Body of pancreas (tissue), 4 donors: ENCODE measurements around the gene ZKSCAN7. TPM values are rescaled to one million over a fixed set of nuclear protein-coding genes. Genes with fewer than 3 reads are reported as not detected.
"Not testable (repeated sequence)": the region's sequence is repeated elsewhere in the genome, so short reads cannot be mapped to it uniquely, and the experiment has no call there.

Experiments used
- ATAC-seq: fragments of 150-250 bp; one replicate; pipeline ENCODE4 v1.9.1; 2016
- DNase-seq, 4 donors: peaks; one replicate each; pipeline ENCODE4 v3.0.0-alpha.2; 2019
- H3K27ac ChIP-seq, 4 donors: fragments of 200-600 bp; sonication (generic); 1 replicate in 3 of 4; 2 replicates in 1 of 4; pipeline versions ENCODE4 v1.5.1 to v1.6.1; 2016 to 2019; ENCODE audit warnings: mild to moderate bottlenecking in 1 of 4, mixed read lengths in 1 of 4, moderate library complexity in 1 of 4
- H3K27me3 ChIP-seq, 2 donors: fragments of 200-600 bp; sonication (generic); one replicate each; pipeline ENCODE4 v1.6.0; 2016; ENCODE audit warnings: mild to moderate bottlenecking in 1 of 2
- H3K36me3 ChIP-seq, 2 donors: fragments of 200-600 bp; sonication (generic); replicated peaks in 1 of 2; 2 replicates each; pipeline ENCODE4 v1.5.1; 2016; ENCODE audit warnings: low read depth in 2 of 2; ENCODE audit not compliant: insufficient read depth in 1 of 2
- H3K4me1 ChIP-seq: fragments of 200-600 bp; sonication (generic); one replicate; pipeline ENCODE4 v1.6.0; 2016
- H3K4me3 ChIP-seq, 2 donors: fragments of 200-600 bp; sonication (generic); 1 replicate in 1 of 2; 2 replicates in 1 of 2; pipeline ENCODE4 v1.5.1; 2016 to 2019
- H3K9me3 ChIP-seq, 3 donors: fragments of 200-600 bp; sonication (generic); 1 replicate in 2 of 3; 2 replicates in 1 of 3; pipeline ENCODE4 v1.5.1; 2016
- POLR2A ChIP-seq, 3 donors: fragments of 450-650 bp; IDR thresholded peaks; one replicate each; pipeline ENCODE4 v1.6.1; 2016; ENCODE audit warnings: antibody characterized with exemption in 3 of 3, mild to moderate bottlenecking in 2 of 3
- WGBS, 2 donors: methylation state at CpG; one replicate each; pipeline ENCODE4 v1.1.5; 2017; 5-methylcytosine and 5-hydroxymethylcytosine counted together
- intact Hi-C: fragments of 100-400 bp; cut with DNase I; formaldehyde crosslinking; loops from one replicate; pipeline ENCODE4 v1.15.1; 2023
- total RNA-seq, 2 donors: library from RNA; depleted of rRNA; stranded (reverse); fragments of >200 nt; gene quantifications; one replicate each; pipeline ENCODE4 v1.1.0, GENCODE V29; 2016
- TF ChIP-seq, protein P1 (sequence below), 7 experiments: fragments of 450-650 bp in 4 of 7; fragments of 200-600 bp in 3 of 7; sonication (generic) in 3 of 7; IDR thresholded peaks; one replicate each; pipeline ENCODE4 v1.5.1; 2016 to 2019; ENCODE audit warnings: antibody characterized with exemption in 7 of 7

Gene ZKSCAN7
- total RNA-seq, 2 donors from 2014 or later: 3.3 to 7.0 TPM

GRCh38 chr3:44562147-44562546 lies 7.2 kb downstream of the ZKSCAN7 start:
- Histone ChIP-seq H3K9me3 (no peaks in the 10 kb centered on the region), H3K4me3 (no peak overlapping the region), H3K27me3 (no peaks in the 10 kb centered on the region), H3K36me3 (peaks cover 0 to 2% of the 10 kb centered on the region in 2 donors), H3K4me1 (no peaks in the 10 kb centered on the region), H3K27ac (no peak overlapping the region)
- ATAC-seq (no peak), DNase-seq (no peak)
- 90 to 94% methylated on average over 3 of the region's 3 CpGs for WGBS, 2 donors
- intact Hi-C loops: no loop called here
- TF ChIP-seq, protein P1, sequence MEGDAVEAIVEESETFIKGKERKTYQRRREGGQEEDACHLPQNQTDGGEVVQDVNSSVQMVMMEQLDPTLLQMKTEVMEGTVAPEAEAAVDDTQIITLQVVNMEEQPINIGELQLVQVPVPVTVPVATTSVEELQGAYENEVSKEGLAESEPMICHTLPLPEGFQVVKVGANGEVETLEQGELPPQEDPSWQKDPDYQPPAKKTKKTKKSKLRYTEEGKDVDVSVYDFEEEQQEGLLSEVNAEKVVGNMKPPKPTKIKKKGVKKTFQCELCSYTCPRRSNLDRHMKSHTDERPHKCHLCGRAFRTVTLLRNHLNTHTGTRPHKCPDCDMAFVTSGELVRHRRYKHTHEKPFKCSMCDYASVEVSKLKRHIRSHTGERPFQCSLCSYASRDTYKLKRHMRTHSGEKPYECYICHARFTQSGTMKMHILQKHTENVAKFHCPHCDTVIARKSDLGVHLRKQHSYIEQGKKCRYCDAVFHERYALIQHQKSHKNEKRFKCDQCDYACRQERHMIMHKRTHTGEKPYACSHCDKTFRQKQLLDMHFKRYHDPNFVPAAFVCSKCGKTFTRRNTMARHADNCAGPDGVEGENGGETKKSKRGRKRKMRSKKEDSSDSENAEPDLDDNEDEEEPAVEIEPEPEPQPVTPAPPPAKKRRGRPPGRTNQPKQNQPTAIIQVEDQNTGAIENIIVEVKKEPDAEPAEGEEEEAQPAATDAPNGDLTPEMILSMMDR (IDR thresholded peaks at IDR 0.05): no peak
- no peak for TF ChIP-seq POLR2A (IDR thresholded peaks at IDR 0.05)

DNA sequence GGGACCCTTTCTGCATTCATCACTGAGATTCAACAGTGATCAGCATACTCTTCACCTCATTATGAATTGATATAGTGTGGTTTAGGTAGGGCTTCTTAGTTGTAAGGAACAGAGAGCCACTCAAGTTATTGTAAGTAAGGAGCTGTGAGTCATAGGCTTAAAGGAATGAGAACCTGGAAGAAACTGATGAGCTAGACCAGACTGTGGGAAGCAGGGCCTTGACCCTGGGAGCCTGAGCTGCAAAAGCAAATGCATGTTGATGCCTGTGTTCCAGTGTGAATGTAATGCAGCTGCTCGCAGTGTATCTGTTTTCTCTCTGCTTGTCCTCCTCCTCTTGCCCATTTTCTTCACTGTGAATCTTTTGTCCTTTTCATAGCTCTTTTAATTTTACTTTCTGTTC lies 13.6 kb downstream of the ZKSCAN7 start:
- TF ChIP-seq POLR2A (IDR thresholded peaks at IDR 0.05): no peak
- TF ChIP-seq, protein P1 (IDR thresholded peaks at IDR 0.05): no peak
- WGBS, 2 donors: 100% methylated on average over 1 of the region's 1 CpG
- Histone ChIP-seq H3K4me3 (no peak overlapping the region), H3K4me1 (no peaks in the 10 kb centered on the region), H3K36me3 (peaks cover 0 to 19% of the 10 kb centered on the region in 2 donors), H3K27me3 (no peaks in the 10 kb centered on the region), H3K9me3 (peaks cover 0 to 9% (median 3%) of the 10 kb centered on the region in 3 donors), H3K27ac (no peak overlapping the region)
- no peak for ATAC-seq
- intact Hi-C loops: no loop called here
- peak in 1 of 4 donors; percentile 24 for DNase-seq

- ATAC-seq: no peak
Measured at GRCh38 chr3:44571024-44571423, 16.0 kb downstream of the ZKSCAN7 start.

DNA sequence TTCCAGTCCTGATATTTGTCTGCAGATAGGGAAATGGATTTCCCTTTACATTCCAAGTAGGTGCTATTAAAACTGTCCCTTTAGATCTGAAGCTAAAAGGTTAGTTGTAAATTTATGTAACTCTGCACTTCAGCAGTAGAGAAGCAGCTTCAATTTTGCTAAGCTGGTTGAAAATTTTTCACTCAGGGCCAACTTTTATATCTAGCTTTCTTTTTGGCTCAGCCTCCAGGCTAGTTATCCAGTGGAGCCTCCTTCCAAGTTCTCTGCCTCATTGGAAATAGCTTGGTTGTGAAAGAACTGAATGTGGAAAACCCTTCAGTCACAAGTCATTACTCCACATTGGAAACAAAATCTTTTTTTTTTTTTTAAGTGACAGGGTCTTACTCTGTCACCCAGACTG lies 21.6 kb downstream of the ZKSCAN7 start:
- intact Hi-C loops: no loop called here
- no peak for DNase-seq
- H3K27ac ChIP-seq: no peak overlapping the region
- TF ChIP-seq, protein P1 (IDR thresholded peaks at IDR 0.05): no peak
- no peak for TF ChIP-seq POLR2A (IDR thresholded peaks at IDR 0.05)
- no peaks in the 10 kb centered on the region for H3K27me3 ChIP-seq
- no peaks in the 10 kb centered on the region for H3K9me3 ChIP-seq
- no peak overlapping the region for H3K4me3 ChIP-seq
- no peak for ATAC-seq
- H3K4me1 ChIP-seq: no peaks in the 10 kb centered on the region
- H3K36me3 ChIP-seq: no peaks in the 10 kb centered on the region

More at GRCh38 chr3:44571024-44571423, 16.0 kb downstream of the ZKSCAN7 start:
- intact Hi-C loops: no loop called here
- peaks cover 0 to 17% of the 10 kb centered on the region in 2 donors for H3K36me3 ChIP-seq
- TF ChIP-seq POLR2A (IDR thresholded peaks at IDR 0.05): no peak
- TF ChIP-seq, protein P1 (IDR thresholded peaks at IDR 0.05): no peak
- no peaks in the 10 kb centered on the region for H3K4me1 ChIP-seq
- peaks cover 0 to 9% (median 3%) of the 10 kb centered on the region in 3 donors for H3K9me3 ChIP-seq
- WGBS, 2 donors: 92 to 96% methylated on average over 4 of the region's 4 CpGs
- H3K27me3 ChIP-seq: no peaks in the 10 kb centered on the region
- H3K27ac ChIP-seq: no peak overlapping the region
- no peak for DNase-seq
- no peak overlapping the region for H3K4me3 ChIP-seq

DNA sequence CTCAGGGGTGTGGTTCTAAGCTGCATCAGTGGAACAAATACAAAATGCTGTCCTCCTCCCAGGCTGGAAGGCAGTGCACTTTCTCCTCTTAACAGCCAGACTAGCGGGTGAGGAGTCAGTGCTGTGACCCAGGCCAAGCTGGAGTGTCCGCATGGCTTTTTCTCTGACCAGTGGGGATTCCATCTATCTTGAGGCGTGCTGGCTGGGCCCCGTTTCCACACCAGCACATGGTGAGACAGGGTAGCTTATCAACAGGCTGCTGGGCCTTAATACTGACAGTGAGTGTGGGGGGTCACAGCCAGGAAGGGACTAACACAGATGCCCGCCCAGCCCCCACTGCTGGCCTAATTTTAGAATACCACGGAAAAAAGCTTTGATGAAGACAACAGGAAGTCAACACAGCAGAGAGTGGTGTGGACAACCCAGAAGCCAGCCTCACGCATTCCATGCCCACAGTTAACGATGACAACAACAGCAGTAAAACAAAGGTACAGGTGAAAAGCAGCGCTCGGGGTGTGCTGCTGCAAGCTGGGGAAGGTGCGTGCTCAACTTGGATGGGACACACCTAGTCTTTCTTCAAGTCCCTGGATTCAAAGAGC lies 22.5 kb downstream of the ZKSCAN7 start:
- H3K27ac ChIP-seq, H3K4me1 ChIP-seq, H3K9me3 ChIP-seq, ATAC-seq, H3K36me3 ChIP-seq, DNase-seq, H3K27me3 ChIP-seq, H3K4me3 ChIP-seq, intact Hi-C loops: not testable (repeated sequence)
- 88 to 94% methylated on average over 9 to 11 of the region's 11 CpGs for WGBS, 2 donors

DNA sequence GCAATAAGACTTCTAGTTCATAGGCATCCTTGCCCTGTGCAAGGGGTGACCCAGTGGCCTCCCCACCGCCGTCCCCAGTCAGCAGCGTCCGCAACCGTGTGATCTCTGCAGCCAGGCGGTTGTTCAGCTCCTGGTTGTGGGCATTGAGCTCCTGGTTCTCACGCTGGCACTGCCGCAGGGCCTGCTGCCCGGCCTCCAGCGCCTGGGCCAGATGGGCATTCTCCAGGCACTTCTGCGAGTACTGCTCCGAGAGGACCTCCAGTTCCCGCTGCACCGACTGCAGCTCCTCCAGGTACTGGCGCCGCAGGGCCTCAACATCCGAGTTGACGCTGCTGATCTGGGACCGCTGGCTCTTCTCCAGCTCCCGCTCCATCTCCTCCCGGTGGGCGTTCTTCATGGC lies 23.3 kb downstream of the ZKSCAN7 start:
- DNase-seq, H3K27ac ChIP-seq, ATAC-seq, intact Hi-C loops, H3K9me3 ChIP-seq, H3K4me1 ChIP-seq, H3K36me3 ChIP-seq, H3K4me3 ChIP-seq, H3K27me3 ChIP-seq: not testable (repeated sequence)
- WGBS, 2 donors: 96 to 98% methylated on average over 13 to 16 of the region's 22 CpGs

- intact Hi-C loops, H3K4me1 ChIP-seq, H3K27ac ChIP-seq, H3K36me3 ChIP-seq, H3K4me3 ChIP-seq, DNase-seq, H3K9me3 ChIP-seq, ATAC-seq, H3K27me3 ChIP-seq: not testable (repeated sequence)
- WGBS, 2 donors: 93 to 97% methylated on average over 29 to 36 of the region's 37 CpGs
Measured at GRCh38 chr3:44578924-44579515, 24.0 kb downstream of the ZKSCAN7 start.

GRCh38 chr3:44579749-44580148 lies 24.8 kb downstream of the ZKSCAN7 start:
- H3K4me1 ChIP-seq, H3K36me3 ChIP-seq, intact Hi-C loops, H3K27ac ChIP-seq, ATAC-seq, H3K9me3 ChIP-seq, DNase-seq, H3K4me3 ChIP-seq, H3K27me3 ChIP-seq: not testable (repeated sequence)
- 92 to 100% methylated on average over 3 to 15 of the region's 15 CpGs for WGBS, 2 donors
